WTC11 (cell line): ENCODE data around the gene DTL.

Source experiments
- ELF4 ChIP-seq: sonication (generic); formaldehyde crosslinking; IDR thresholded peaks from 2 replicates; pipeline ENCODE4 v1.8.1; 2022; ENCODE audit warnings: low read depth, mild to moderate bottlenecking, moderate library complexity, missing genetic modification reagents
- EMX1 ChIP-seq: fragments of 250-450 bp; sonication (Bioruptor Pico); IDR thresholded peaks from 2 replicates; pipeline ENCODE4 v1.8.0; 2021; ENCODE audit warnings: mild to moderate bottlenecking
- ESRRA ChIP-seq: sonication (generic); formaldehyde crosslinking; IDR thresholded peaks from 2 replicates; pipeline ENCODE4 v1.8.1; 2022; ENCODE audit warnings: mild to moderate bottlenecking, missing genetic modification reagents, borderline replicate concordance
- TEAD1 ChIP-seq: sonication (generic); formaldehyde crosslinking; IDR thresholded peaks from 2 replicates; pipeline ENCODE4 v1.8.0; 2022; ENCODE audit warnings: mild to moderate bottlenecking, missing genetic modification reagents
- ZNF317 ChIP-seq: sonication (generic); formaldehyde crosslinking; IDR thresholded peaks from 2 replicates; pipeline ENCODE4 v1.8.1; 2023; ENCODE audit warnings: low read depth, mild to moderate bottlenecking, moderate library complexity, missing genetic modification reagents, borderline replicate concordance
- TF ChIP-seq, protein P1 (sequence below): fragments of 200-600 bp; IDR thresholded peaks from 2 replicates; pipeline ENCODE4 v1.8.0; 2022; ENCODE audit warnings: antibody characterized with exemption
- TF ChIP-seq, protein P2 (sequence below): sonication (generic); formaldehyde crosslinking; IDR thresholded peaks from 2 replicates; pipeline ENCODE4 v1.8.0; 2023; ENCODE audit warnings: missing genetic modification reagents, mild to moderate bottlenecking, borderline replicate concordance
- TF ChIP-seq, protein P3 (sequence below): sonication (generic); formaldehyde crosslinking; IDR thresholded peaks from 2 replicates; pipeline ENCODE4 v1.8.1; 2023; ENCODE audit warnings: mild to moderate bottlenecking, missing genetic modification reagents, moderate library complexity

DNA sequence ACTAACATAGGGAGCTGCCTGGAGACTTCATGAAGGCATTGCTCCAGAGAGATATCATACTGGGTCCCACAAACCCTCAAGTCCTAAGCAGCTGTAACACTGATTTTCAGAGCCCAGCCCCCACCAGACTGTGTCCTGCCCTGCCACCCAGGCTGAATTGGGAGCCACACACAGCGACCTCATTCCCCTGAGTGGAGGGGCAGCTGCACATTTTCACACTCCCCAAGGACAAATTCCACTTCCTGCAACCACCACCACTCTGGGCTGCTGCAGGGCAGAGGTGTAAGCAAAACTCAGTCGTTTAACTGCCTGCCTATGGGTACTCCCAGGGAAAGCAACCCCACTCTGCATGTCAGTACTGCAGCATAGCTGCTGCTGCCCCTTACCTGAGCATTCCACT lies 19.8 kb downstream of the DTL start:
- TF ChIP-seq, protein P1, sequence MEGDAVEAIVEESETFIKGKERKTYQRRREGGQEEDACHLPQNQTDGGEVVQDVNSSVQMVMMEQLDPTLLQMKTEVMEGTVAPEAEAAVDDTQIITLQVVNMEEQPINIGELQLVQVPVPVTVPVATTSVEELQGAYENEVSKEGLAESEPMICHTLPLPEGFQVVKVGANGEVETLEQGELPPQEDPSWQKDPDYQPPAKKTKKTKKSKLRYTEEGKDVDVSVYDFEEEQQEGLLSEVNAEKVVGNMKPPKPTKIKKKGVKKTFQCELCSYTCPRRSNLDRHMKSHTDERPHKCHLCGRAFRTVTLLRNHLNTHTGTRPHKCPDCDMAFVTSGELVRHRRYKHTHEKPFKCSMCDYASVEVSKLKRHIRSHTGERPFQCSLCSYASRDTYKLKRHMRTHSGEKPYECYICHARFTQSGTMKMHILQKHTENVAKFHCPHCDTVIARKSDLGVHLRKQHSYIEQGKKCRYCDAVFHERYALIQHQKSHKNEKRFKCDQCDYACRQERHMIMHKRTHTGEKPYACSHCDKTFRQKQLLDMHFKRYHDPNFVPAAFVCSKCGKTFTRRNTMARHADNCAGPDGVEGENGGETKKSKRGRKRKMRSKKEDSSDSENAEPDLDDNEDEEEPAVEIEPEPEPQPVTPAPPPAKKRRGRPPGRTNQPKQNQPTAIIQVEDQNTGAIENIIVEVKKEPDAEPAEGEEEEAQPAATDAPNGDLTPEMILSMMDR = no peak
- TF ChIP-seq ZNF317 = no peak
- TF ChIP-seq, protein P2, sequence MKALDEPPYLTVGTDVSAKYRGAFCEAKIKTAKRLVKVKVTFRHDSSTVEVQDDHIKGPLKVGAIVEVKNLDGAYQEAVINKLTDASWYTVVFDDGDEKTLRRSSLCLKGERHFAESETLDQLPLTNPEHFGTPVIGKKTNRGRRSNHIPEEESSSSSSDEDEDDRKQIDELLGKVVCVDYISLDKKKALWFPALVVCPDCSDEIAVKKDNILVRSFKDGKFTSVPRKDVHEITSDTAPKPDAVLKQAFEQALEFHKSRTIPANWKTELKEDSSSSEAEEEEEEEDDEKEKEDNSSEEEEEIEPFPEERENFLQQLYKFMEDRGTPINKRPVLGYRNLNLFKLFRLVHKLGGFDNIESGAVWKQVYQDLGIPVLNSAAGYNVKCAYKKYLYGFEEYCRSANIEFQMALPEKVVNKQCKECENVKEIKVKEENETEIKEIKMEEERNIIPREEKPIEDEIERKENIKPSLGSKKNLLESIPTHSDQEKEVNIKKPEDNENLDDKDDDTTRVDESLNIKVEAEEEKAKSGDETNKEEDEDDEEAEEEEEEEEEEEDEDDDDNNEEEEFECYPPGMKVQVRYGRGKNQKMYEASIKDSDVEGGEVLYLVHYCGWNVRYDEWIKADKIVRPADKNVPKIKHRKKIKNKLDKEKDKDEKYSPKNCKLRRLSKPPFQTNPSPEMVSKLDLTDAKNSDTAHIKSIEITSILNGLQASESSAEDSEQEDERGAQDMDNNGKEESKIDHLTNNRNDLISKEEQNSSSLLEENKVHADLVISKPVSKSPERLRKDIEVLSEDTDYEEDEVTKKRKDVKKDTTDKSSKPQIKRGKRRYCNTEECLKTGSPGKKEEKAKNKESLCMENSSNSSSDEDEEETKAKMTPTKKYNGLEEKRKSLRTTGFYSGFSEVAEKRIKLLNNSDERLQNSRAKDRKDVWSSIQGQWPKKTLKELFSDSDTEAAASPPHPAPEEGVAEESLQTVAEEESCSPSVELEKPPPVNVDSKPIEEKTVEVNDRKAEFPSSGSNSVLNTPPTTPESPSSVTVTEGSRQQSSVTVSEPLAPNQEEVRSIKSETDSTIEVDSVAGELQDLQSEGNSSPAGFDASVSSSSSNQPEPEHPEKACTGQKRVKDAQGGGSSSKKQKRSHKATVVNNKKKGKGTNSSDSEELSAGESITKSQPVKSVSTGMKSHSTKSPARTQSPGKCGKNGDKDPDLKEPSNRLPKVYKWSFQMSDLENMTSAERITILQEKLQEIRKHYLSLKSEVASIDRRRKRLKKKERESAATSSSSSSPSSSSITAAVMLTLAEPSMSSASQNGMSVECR (CRISPR knock-in tag) = no peak
- no peak for TF ChIP-seq EMX1
- TF ChIP-seq ESRRA (CRISPR knock-in tag) = no peak
- TF ChIP-seq ELF4 (CRISPR knock-in tag) = no peak
- no peak for TF ChIP-seq TEAD1 (CRISPR knock-in tag)
- TF ChIP-seq, protein P3, sequence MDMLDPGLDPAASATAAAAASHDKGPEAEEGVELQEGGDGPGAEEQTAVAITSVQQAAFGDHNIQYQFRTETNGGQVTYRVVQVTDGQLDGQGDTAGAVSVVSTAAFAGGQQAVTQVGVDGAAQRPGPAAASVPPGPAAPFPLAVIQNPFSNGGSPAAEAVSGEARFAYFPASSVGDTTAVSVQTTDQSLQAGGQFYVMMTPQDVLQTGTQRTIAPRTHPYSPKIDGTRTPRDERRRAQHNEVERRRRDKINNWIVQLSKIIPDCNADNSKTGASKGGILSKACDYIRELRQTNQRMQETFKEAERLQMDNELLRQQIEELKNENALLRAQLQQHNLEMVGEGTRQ (CRISPR knock-in tag) = no peak
